IPS DF 4.7 (cell line): Measurements from ENCODE around the gene TMPRSS11F.
"Not testable (repeated sequence)": the region's sequence is repeated elsewhere in the genome, so short reads cannot be mapped to it uniquely, and the experiment has no call there.

Experiments used
- DNase-seq: peaks from one replicate; pipeline ENCODE4 v3.0.0-alpha.2; 2013; ENCODE audit warnings: low spot score; ENCODE audit errors: extremely low read depth

TMPRSS11F gene

DNA sequence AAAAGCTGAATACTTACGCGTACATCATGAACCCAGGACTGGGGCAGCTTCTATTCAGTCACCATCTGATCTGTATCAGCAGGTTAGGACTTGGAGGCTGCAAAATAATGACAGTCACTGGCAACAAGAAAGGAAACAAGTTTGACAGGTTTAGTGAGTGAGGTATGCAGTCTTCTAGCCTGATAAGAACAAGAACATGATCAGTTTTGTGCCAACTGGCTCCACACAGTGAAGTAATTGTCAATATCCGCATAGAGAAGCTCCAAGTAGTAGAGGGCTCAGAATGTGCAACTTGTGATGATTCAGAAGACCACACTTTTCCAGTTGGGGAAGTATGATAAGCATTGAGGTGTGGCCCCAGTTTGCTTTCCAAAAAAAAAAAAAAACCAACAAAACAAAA, at the start of gene TMPRSS11F:
Gene TMPRSS11F (minus strand): TSS at position 77 of the 400 bp plus-strand sequence. CDS start 49 bp downstream, at position 28.
- no peak for DNase-seq

DNA sequence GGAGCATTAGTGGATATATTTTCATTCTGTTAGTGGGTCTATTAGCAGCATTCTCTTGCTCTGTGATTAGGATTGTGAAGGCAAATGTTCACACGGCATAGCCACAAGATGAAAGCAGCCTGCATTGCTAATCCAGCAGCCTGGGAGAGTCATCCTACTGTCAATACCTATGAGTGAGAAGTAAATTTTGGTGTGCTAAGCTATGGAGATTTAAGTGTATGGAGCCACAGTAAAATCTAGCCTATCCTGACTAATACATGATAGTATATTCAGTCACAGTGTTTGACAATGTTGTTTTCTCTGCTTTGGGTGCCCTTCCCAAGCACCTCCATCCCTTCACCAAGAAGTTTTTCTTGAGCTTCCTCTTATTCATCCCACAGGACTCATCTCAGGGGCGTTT, 47.2 kb upstream of the TMPRSS11F start:
- no peak for DNase-seq

DNA sequence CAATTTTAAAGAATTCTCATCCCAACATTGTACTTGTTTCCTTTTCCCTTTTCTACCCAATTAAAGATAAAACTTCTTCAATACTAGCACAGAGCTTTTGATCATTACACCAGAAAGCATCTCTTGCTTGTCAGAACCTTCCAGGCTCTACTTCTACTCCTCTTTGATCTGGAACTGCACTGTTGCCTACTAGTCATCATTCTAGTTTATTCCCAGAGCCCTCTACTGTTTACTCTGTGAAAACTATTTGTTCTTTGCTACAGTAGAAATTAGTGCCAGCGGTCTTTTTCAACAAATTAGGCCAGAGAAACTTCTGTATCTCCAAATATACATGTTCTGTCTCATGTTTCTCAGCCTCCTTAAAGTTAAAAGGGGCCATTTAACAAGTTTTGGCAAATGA, 46.8 kb upstream of the TMPRSS11F start:
- no peak for DNase-seq

DNA sequence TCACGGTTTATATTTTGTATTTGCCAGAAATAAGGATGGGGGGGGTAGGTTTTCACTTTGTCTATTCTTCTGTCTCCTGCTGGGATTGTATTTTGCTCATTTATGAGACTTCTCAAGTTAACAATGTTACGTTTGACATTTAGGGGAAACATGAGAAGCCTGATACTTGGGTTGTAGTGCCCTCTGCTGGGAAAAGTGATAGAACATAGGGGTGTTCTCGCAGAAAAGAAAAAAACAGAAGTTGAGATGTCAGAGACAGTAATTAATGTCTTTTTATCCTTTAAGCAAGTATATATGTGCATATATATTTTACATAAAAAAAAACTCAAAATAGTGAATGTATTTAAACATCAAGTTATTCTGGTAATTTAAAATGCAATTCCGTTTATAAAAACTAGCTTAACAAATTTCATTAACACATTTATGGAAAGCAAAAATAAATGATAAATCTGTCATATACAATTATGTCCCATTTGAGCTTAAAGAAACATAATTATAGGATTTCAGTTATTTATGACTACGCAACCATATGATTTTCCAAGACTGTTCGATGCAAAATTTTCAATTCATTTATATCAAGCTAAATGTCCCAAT, 46.0 kb upstream of the TMPRSS11F start:
- peak; percentile 22 for DNase-seq

DNA sequence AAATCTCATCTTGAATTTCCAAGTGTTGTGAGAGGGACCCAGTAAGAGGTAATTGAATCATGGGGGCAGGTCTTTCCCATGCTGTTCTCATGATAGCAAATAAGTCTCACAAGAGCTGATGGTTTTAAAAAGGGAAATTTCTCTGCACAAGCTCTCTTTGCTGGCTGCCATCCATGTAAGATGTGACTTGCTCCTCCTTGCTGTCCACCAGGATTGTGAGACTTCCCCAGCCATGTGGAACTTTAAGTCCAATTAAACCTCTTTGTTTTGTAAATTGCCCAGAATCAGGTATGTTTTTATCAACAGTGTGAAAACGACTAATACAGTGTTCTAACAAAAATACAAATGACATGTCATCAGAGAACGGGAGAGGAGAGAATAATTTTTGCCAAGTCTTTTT, 44.7 kb upstream of the TMPRSS11F start:
- DNase-seq: not testable (repeated sequence)

DNA sequence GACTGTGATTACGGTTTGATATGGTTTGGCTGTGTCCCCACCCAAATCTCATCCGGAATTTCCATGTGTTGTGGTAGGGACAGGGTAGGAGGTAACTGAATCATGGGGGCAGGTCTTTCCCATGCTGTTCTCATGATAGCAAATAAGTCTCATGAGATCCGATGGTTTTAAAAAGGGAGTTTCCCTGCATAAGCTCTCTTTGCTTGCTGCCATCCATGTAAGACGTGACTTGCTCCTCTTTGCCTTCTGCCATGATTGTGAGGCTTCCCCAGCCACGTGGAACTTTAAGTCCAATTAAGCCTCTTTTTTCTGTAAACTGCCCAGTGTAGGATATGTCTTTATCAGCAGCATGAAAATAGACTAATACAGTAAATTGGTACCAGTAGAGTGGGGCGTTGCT, 42.5 kb upstream of the TMPRSS11F start:
- DNase-seq: not testable (repeated sequence)

DNA sequence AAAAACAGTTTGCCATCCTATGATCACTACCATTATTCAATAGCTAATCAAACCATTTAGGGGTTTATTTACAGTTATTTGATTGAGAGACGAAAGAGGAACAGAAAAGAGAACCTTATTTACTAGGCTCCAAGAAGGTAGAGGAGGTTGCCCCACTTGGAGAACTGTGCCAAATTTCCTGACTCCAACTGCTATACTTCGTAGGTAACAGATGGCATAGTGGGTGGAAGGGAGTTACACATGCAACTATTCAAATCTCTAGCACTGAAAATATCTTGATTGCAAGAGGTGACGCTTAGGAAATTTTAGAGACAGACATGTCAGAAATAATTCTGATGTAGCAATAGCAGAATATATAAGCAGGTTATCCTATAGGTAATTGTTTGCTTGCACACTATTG, 38.0 kb upstream of the TMPRSS11F start:
- DNase-seq: no peak

DNA sequence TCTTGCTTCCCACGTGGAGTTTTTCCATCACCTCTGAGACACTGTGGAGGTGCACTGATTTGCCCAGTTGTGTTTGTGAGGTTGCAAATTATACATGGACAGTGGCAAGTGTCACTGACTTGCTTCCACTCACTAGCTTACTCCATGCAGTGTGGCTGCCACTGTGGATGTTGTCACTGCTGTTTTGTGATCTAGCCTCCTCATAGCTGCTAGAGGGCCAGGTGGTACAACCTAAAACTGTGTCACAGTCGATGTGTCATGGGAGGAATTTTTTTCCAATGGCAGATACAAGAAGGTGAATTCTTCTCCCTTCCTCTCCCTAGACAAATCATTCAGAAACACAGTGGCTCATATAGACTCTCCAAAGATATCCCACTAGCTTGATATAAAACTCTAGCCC, 37.5 kb upstream of the TMPRSS11F start:
- no peak for DNase-seq

DNA sequence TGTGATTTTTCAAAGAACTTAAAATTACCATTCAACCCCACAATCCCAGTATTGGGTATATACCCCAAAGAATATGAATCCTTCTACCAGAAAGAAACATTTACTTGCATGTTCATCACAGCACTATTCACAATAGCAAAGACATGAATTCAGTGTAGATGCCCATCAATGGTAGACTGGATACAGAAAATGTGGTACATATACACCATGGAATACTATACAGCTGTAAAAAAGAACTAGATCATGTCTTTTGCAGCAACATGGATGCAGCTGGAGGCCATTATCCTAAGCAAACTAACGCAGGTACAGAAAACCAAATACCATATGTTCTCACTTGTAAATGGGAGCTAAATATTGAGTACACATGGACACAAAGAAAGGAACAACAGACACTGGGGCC, 34.1 kb upstream of the TMPRSS11F start:
- no peak for DNase-seq

DNA sequence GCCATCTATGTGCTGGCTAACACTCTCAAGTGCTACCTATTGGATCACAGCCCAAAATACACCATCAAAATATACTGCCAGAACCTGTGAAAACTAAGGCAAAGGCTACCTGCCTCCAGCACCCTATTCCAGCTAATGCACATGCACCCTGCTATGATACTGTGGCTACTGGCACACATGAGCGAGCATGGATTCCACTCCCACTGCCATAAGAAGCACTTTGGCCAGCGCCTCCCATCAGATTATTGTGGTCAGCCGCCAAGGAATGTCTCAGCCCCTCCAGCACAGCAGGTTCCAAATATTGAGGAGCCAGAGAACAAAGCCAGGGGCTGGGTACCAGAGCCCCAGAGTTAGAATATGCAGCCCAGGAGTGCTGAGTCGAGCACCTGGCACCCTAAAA, 32.5 kb upstream of the TMPRSS11F start:
- no peak for DNase-seq

DNA sequence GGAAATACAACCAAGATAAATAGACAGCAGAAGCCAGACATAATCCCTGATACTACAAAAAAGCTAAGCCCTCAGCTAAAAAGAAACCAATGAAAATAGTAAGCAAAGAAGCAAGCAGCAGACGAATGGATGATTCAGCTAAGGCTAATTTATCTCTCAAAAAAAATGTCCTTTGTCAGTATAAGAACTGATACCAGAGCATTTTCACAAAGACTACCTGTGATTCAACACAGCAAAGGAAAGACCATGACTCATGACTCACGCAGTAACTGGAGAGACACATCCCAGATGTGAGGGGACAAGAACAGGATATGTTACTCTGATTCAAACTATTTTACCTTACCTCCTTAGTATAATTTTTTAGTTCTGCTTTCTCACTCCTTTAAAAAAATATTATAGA, 22.7 kb upstream of the TMPRSS11F start:
- DNase-seq: no peak

DNA sequence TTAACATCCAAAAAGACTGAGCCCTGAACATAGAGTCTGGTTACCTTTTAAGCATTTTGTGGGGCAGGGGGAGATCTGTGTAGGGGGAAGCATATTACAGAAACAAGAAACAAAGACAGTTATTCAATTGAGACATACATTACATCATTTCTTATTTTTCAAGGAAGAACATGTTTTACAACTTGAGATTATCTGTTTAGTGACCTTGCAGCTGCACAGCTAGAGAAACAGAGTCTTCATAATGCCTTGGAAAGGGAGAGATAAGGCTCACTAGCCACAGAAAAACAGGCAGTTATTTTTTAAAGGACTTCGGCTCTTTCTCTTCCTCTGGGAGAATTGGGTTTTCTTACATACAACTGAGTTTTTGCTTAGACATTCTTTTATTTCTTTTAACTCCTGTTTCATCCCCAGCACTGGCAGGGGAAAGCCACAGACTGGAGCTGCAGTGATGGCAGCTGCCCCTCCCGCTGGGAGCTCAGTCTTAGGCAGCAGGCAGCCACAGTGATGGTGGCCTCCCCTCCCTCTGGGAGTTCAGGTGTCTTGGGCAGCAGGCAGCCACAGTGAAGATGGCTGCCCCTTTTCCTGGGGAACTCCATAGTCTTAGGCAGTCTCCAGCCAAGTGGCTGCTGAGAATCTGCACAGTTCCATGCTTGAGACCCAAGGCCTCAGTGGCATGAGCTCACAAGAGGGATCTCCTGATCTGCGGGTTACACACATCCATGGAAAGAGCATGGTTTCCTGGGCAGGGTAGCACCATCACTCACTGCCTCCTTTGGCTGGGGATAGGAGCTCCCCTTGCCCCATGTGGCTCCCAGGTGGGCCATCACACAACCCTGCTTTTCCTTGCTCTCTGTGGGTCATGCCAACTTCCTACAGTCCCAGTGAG, 19.4 kb upstream of the TMPRSS11F start:
- no peak for DNase-seq

DNA sequence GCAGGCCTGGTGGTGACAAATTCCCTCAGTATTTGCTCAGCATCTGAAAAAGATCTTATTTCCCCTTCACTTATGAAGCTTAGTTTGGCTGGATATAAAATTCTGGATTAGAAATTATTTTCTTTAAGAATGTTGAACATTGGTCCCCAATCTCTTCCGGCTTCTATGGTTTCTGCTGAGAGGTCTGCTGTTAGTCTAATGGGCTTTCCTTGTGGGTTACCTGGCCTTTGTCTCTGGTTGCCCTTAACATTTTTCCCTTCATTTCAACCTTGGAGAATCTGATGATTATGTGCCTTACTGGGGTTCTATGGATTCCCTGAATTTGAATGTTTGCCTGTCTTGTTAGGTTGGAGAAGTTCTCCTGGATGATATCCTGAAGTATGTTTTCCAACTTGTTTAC, 17.4 kb upstream of the TMPRSS11F start:
- DNase-seq: no peak

DNA sequence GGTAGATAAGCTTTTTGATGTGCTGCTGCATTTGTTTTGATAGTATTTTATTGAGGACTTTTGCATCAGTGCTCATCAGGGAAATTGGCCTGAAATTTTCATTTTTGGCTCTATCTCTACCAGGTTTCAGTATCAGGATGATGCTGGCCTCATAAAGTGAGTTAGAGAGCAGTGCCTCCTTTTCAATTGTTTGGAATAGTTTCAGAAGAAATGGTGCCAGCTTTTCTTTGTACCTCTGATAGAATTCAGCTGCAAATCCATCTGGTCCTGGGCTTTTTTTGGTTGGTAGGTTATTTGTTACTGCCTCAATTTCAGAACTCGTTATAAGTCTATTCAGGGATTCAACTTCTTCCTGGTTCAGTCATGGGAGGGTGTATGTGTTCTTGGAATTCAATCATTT, 15.6 kb upstream of the TMPRSS11F start:
- no peak for DNase-seq

DNA sequence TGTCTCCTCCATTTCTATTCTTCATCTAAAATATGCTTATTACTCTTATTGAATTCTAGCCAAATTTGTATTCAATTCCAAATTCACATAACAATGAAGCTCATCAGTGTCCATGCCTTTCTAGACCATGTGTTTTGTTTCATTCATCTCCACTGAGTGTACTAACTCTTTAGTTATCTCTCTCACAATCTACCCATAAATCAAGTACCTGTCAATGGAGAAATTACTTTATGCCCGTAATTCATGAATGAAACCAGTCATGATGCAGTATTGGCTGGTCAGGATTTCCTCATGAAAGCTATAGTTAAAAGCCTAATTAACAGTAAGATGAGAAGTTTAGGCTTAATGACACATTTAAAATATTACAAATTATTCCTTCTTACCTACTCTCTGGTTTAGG, 12.2 kb upstream of the TMPRSS11F start:
- no peak for DNase-seq

DNA sequence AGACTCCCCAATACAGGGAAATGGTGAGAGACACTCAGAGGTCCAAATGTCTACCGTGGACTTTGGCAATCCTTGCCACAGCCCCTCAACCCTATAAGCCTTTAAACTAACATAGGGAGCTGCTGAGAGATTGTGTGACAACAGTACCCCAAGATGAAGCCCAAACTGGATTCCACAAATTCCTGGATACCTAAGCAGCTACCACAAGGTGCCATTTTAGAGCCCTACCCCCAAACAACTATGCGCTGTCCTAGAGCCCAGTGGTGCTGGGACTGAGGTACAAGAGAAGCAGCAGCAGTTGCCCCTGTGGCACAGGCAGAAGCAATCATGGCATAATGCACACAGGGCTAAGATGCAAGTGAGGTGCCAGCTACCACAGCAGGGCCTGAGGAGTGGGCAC, 2.7 kb upstream of the TMPRSS11F start:
- no peak for DNase-seq

DNA sequence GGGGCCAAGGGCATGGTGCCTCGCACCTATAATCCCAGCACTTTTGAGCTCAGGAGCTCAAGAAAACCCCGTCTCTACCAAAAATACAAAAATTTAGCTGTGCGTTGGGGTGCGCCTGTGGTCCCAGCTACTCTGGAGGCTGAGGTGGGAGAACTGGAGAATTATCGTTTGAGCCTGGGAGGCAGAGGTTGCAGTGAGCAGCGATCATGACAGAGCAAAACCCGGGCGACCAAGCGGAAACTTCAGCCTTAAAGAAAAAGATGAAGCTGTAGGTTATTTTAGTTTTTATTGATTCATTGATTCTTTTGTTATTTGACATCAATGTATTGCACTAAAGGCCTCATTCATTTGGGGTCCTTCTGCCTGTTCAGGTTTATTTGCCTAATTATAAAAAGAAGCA, 5.4 kb downstream of the TMPRSS11F start:
- DNase-seq: no peak

DNA sequence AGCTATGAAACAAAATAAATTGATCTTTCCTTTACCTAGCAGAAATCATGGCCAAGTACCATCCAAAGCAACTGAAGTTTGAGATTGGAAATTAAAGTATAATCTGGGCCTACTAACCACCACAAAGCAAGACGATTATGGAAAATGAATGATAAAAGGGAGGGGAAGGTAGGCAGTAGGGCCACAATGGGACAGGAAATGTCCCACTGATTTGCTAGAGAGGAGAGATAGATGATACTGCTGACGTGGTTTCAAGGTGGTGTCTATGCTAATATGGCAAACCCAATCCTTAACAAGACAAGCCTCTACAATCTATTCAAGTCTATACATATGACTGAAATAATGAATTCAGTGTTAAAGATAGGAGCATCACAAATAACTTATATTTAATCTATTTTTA, 6.1 kb downstream of the TMPRSS11F start:
- peak; percentile 51 for DNase-seq

DNA sequence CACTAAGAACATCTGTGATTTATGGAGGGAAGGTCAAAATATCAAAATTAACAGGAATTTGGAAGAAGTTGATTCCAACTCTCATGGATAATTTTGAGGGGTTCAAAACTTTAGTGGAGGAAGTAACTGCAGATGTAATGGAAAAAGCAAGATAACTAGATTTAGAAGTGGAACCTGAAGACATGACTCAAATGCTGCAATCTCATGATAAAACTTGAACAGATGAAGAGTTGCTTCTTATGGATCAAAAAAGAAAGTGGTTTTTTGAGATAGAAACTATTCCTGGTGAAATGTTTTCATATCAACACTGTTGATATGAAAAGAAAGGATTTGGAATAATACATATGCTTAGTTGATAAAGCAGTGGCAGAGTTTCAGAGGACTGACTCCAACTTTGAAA, 9.7 kb downstream of the TMPRSS11F start:
- no peak for DNase-seq

DNA sequence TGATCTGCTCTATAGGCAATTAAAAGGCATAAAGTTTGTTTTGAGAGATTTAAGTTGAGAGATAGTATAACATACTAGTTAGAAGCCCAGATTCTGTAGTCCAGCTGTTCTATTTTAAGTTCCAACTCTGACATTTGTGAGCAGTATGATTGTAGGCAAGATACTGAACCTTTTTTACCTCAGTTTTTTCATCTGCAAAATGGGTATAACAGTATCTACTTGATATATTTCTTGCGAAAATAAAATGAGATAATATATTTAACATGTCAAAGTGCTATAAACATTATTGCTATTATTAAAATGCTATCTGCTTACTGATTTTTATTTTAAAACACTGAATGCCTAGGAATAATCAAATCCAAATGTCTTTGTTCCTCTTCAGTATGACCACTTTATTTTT, 19.2 kb downstream of the TMPRSS11F start:
- no peak for DNase-seq

DNA sequence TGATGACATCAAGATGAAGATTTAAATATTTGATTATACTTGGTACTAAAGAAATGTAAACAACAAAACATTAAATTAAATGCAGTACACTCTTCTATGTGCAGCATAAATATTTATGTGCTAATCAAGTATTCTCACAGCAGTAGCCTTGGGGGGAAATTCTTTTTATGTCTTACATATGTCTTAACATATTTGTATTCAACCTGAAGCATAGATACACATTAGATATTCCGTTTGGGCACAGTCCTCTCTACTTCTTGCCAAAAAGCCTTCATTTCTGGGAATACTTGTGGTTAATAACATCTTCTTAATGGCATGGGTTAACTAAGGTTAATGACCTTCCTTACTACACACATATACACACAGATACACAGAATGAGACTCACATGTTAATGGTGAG, 19.8 kb downstream of the TMPRSS11F start:
- DNase-seq: no peak

DNA sequence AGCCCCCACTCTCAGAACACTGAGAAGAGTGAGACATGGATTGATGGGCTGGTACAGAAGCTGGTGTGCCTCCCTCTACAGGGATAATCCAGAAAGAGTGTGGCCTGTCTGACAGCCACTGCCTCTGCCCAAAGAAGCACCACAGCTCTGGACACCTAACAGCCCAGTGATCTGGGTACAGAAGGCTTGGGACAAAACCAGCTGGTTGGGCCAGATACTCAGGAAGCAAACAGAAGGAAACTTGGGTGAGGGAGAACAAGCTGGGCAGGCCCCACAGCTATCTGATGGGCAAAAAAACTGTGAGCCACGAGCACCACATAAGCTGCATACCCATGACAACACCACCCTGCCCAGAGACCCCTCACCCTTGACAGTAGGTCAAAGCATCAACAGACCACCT, 46.9 kb downstream of the TMPRSS11F start:
- no peak for DNase-seq

DNA sequence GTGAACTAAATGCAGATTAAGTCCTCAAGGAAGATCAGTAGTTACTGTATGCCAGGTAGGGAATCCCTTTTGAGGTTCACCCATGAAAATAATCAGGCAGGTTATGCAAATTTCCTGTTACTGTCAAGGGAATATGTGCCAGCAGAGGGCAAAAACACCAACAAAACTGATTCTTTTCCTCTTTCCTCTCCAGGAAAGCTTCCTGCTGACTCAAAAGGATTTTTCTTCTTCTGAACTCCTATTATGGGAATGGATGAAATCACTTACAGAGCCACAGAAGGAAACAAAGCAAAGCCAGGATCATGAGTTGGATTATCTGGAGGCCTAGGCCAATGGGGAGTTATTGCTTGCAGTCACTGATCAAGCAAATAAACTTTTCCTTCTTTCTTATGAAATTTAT, 49.7 kb downstream of the TMPRSS11F start:
- DNase-seq: no peak
